C4-2B (cell line): ENCODE measurements around the gene NAPSA.
A peak's percentile ranks its signal among the peaks of the same experiment; 100 is the strongest.

ENCODE experiments used
- H3K27ac ChIP-seq: fragments of 450-650 bp; 2 replicates; pipeline ENCODE4 v1.5.1; 2017
- ZFX ChIP-seq: fragments of 450-650 bp; IDR thresholded peaks from 2 replicates; pipeline ENCODE4 v1.6.1; 2017
- TF ChIP-seq, protein P1 (sequence below): fragments of 450-650 bp; conservative IDR thresholded peaks from 2 replicates; pipeline ENCODE4 v1.5.1; 2017; ENCODE audit warnings: mild to moderate bottlenecking

The NAPSA gene

DNA sequence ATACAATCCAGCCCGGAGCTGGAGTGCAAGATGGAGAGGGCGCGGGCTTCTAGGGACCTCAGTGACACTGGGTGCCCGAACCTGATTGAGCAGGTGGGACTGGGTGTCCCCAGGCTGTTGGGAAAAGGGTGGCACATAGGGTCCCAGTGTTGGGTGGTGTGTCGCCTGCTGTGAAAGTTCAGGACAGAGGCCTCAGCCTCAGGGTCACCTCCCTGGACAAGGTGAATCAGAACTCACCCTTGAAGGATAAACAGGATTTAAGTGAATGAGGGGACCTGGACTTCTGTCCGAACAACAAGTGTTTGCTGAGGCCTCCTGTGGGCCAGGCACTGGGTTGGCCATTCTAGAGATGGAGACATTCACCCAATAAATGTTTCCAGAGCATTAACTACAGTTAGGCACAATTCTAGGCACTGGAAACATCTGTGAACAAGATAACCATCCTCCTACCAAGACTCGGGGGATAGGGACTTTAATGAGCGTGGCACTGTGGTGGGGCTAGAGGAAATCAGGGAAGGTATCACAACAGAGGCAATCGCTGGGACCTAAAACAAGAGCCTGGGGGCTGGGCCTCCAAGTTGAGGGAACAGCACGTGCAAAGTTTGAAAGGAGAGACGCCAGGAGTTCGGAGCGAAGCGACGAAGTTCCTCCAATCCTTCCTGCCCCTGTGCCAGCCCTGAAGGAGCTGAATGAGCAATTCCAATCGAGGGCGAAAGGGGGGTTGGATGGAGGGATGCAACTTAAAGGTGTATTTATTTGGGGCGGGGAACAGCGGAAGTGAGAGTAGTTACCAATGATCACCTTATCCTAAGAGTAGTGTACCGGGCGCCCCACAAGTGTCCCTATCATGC is 17.8 kb upstream of the NAPSA start:
- no peak for TF ChIP-seq ZFX
- peak overlapping the region; percentile 88 for H3K27ac ChIP-seq

DNA sequence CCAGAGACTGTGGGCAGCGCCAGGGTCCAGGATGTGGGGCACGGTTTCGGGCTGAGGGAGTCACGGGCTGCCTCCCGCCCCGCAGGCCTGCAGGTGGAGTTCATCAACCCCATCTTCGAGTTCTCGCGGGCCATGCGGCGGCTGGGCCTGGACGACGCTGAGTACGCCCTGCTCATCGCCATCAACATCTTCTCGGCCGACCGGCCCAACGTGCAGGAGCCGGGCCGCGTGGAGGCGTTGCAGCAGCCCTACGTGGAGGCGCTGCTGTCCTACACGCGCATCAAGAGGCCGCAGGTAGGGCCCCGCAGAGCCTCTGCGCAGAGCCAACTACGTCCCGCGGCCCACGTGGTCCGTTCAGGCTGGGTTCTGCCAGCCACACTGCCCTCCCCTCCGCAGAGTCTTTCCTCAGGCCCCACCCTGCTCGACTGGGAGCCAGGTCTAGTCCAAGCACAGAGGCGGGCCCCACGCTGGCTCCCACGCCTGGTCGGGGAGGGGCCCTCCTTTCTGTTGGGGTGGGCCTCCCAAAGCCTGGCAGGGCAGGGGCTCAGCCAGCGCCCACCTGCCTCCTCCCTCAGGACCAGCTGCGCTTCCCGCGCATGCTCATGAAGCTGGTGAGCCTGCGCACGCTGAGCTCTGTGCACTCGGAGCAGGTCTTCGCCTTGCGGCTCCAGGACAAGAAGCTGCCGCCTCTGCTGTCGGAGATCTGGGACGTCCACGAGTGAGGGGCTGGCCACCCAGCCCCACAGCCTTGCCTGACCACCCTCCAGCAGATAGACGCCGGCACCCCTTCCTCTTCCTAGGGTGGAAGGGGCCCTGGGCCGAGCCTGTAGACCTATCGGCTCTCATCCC is 16.7 kb upstream of the NAPSA start:
- no peak overlapping the region; the same call in 1 of the 2 replicates for H3K27ac ChIP-seq
- TF ChIP-seq ZFX: no peak
- TF ChIP-seq, protein P1, sequence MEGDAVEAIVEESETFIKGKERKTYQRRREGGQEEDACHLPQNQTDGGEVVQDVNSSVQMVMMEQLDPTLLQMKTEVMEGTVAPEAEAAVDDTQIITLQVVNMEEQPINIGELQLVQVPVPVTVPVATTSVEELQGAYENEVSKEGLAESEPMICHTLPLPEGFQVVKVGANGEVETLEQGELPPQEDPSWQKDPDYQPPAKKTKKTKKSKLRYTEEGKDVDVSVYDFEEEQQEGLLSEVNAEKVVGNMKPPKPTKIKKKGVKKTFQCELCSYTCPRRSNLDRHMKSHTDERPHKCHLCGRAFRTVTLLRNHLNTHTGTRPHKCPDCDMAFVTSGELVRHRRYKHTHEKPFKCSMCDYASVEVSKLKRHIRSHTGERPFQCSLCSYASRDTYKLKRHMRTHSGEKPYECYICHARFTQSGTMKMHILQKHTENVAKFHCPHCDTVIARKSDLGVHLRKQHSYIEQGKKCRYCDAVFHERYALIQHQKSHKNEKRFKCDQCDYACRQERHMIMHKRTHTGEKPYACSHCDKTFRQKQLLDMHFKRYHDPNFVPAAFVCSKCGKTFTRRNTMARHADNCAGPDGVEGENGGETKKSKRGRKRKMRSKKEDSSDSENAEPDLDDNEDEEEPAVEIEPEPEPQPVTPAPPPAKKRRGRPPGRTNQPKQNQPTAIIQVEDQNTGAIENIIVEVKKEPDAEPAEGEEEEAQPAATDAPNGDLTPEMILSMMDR: no peak

DNA sequence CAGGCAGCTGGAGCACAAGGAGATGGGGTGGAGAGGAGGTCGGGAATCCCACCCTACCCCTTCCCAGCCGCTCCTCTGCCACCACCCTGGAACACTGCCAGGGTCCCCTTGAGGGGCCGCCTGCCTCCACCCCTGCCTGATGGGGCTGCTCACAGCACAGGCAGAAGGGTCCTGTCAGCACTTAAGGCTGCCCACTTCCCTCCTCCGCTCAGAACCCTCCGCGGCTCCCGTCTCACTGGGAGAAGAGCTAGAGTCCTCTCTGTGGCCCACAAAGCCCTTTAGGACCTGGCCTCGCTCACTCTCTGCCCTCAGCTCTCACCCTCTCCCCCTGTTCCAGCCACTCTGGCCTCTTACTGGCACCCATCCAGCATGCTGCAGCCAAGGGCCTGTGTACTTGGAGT is 15.3 kb upstream of the NAPSA start:
- no peak overlapping the region for H3K27ac ChIP-seq
- no peak for TF ChIP-seq ZFX
- TF ChIP-seq, protein P1: no peak

DNA sequence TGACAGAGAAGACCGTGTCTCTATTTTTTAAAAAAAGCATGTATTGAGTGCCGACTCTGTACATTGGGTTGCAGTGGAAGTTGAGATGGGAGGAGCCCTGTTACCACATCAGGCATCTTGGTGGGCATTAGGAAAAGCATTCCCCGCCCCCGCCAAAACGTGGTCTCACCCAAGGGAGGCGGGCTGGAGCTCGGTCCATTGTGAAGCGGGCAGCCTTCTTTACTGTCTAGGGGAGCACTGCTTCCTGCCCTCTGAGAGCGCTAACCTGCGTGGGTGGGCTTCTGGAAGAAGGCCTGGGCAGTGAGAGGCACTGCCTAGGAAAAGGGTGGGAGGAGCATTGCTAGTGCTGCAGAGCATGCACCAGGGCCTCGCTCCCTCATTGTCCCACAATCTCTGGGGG is 14.7 kb upstream of the NAPSA start:
- TF ChIP-seq, protein P1: no peak
- TF ChIP-seq ZFX: no peak
- H3K27ac ChIP-seq: no peak overlapping the region

DNA sequence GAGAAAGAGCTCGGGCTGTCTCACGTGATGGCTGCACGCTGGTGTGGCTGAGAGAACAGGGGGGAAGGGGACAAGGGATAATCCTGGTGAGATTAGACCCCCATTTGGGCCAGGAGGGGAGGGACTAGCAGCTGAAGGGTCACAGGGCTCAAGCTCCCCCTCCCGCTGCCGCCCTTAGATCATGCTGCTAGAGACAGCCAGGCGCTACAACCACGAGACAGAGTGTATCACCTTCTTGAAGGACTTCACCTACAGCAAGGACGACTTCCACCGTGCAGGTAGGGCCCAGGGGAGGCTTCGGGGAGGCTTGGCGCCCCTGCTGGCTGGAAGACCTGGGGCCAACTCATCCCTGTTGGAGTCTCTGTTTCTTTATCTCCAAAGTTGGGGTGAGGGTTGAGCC is 14.2 kb upstream of the NAPSA start:
- TF ChIP-seq, protein P1: no peak
- TF ChIP-seq ZFX: no peak
- no peak overlapping the region for H3K27ac ChIP-seq

DNA sequence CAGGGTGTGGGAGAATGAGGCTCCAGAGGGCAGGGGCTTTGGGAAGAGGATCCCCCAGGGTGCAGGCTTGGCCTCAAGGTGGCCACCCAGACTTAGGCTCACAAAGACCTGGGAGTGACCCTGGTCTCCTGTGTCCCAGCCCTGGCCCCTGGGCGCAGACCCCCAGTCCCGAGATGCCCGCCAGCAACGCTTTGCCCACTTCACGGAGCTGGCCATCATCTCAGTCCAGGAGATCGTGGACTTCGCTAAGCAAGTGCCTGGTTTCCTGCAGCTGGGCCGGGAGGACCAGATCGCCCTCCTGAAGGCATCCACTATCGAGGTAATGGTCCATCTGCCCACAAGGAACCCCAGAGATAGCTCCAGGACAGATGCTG is 13.4 kb upstream of the NAPSA start:
- TF ChIP-seq ZFX: no peak
- TF ChIP-seq, protein P1: no peak
- H3K27ac ChIP-seq: no peak overlapping the region

DNA sequence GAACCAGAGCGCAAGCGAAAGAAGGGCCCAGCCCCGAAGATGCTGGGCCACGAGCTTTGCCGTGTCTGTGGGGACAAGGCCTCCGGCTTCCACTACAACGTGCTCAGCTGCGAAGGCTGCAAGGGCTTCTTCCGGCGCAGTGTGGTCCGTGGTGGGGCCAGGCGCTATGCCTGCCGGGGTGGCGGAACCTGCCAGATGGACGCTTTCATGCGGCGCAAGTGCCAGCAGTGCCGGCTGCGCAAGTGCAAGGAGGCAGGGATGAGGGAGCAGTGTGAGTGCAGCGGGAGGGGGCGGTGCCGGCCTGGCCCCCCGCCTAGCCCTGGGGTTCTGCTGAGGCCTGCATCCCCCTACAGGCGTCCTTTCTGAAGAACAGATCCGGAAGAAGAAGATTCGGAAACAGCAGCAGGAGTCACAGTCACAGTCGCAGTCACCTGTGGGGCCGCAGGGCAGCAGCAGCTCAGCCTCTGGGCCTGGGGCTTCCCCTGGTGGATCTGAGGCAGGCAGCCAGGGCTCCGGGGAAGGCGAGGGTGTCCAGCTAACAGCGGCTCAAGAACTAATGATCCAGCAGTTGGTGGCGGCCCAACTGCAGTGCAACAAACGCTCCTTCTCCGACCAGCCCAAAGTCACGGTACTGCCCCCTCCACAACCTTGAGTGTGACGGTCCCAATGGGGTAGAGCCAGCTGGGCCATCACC is 12.9 kb upstream of the NAPSA start:
- TF ChIP-seq, protein P1: no peak
- no peak for TF ChIP-seq ZFX
- H3K27ac ChIP-seq: no peak overlapping the region
